ENCODE measurements around the gene ARHGEF19. TPM values are rescaled to one million over a fixed set of nuclear protein-coding genes. Genes with fewer than 3 reads are reported as not detected.

ARHGEF19 gene
- total RNA-seq, 1 donor from 2014 or later = 5.7 TPM

DNA sequence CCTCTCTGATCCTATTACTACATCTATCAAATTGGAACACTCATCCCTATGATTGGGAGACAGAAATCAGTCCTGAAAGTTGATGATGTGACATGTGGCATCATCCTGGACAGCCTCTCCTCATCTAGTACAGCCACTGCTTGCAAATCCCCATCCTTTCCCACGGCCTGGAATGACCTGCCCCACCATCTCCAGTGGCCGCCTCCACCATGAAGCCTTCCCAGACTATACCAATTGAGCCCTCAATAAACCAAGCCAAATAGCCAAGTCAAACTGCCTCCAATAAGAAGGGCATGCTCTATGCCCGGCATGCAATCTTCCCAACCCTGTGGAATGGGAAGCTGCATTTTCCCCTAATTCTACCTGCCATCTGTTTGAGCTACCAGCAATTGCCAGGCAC lies 561 bp upstream of the ARHGEF19 start:
- H3K9ac ChIP-seq (ENCODE audit: low read length) = no peak overlapping the region
- H3K79me2 ChIP-seq (ENCODE audit: insufficient read depth, low read length) = no peaks in the 10 kb centered on the region
- peaks cover 2% of the 10 kb centered on the region for H3K27me3 ChIP-seq (ENCODE audit: insufficient read depth, low read length)
- TF ChIP-seq EZH2 (IDR thresholded peaks at IDR 0.05; ENCODE audit: insufficient read depth, low read length) = no peak
- TF ChIP-seq, protein P1, sequence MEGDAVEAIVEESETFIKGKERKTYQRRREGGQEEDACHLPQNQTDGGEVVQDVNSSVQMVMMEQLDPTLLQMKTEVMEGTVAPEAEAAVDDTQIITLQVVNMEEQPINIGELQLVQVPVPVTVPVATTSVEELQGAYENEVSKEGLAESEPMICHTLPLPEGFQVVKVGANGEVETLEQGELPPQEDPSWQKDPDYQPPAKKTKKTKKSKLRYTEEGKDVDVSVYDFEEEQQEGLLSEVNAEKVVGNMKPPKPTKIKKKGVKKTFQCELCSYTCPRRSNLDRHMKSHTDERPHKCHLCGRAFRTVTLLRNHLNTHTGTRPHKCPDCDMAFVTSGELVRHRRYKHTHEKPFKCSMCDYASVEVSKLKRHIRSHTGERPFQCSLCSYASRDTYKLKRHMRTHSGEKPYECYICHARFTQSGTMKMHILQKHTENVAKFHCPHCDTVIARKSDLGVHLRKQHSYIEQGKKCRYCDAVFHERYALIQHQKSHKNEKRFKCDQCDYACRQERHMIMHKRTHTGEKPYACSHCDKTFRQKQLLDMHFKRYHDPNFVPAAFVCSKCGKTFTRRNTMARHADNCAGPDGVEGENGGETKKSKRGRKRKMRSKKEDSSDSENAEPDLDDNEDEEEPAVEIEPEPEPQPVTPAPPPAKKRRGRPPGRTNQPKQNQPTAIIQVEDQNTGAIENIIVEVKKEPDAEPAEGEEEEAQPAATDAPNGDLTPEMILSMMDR (IDR thresholded peaks at IDR 0.05; ENCODE audit: insufficient read depth, low read depth, low read length) = no peak
- H3K4me3 Mint-ChIP-seq (ENCODE audit: unreplicated experiment) = no peak overlapping the region
- no peaks in the 10 kb centered on the region for H4K20me1 ChIP-seq (ENCODE audit: insufficient read depth, low read length)
- H3K36me3 ChIP-seq (ENCODE audit: insufficient read depth, low read length) = no peaks in the 10 kb centered on the region
- H3K27ac Mint-ChIP-seq (ENCODE audit: unreplicated experiment) = no peak overlapping the region
- DNase-seq (ENCODE audit: low read depth) (no peak), FAIRE-seq (no peak)
- H3K4me3 ChIP-seq (ENCODE audit: insufficient read depth, low read depth, low read length) = no peak overlapping the region
- peaks cover 17% of the 10 kb centered on the region for H3K4me1 ChIP-seq (ENCODE audit: insufficient read depth, low read length)
- H3K9me3 ChIP-seq (ENCODE audit: insufficient read depth, low read depth, low read length) = no peaks in the 10 kb centered on the region
- H3K4me2 ChIP-seq (ENCODE audit: low read length) = no peak overlapping the region
- peaks cover 8% of the 10 kb centered on the region for H3K4me1 Mint-ChIP-seq (ENCODE audit: low read depth, unreplicated experiment)
- peaks cover 3% of the 10 kb centered on the region for H3K27me3 Mint-ChIP-seq (ENCODE audit: low read depth, unreplicated experiment)
- H3K9me3 Mint-ChIP-seq (ENCODE audit: unreplicated experiment) = no peaks in the 10 kb centered on the region
- no peak overlapping the region for H3K27ac ChIP-seq (ENCODE audit: low read depth, low read length)
- H2AFZ ChIP-seq (ENCODE audit: low read depth, low read length) = no peak overlapping the region
- no peaks in the 10 kb centered on the region for H3K36me3 Mint-ChIP-seq (ENCODE audit: low read depth, unreplicated experiment)

DNA sequence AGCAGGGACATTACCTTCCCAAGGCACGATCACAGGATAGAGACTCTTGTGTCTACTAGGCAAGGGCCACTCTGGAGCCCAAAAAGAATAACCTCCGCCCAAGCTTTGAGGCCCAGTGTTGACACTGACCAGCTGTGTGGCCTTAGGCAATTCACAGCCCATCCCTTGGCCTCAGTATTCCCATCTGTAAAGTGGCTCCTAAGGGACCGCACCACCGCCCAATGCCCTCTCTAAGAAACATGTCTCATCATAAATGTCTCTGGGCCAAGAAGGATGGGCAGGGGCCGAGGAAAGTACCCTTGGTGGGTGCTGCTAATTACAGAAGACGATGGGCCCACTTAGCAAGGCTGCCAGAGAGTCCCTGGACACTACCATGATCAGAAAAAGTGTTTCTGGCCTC lies 628 bp downstream of the ARHGEF19 start:
- Histone ChIP-seq H3K4me1 (ENCODE audit: insufficient read depth, low read length) (peaks cover 18% of the 10 kb centered on the region), H3K27ac (ENCODE audit: low read depth, low read length) (no peak overlapping the region), H3K79me2 (ENCODE audit: insufficient read depth, low read length) (no peaks in the 10 kb centered on the region), H3K4me3 (ENCODE audit: insufficient read depth, low read depth, low read length) (no peak overlapping the region), H3K4me2 (ENCODE audit: low read length) (no peak overlapping the region), H3K9me3 (ENCODE audit: insufficient read depth, low read depth, low read length) (no peaks in the 10 kb centered on the region), H4K20me1 (ENCODE audit: insufficient read depth, low read length) (no peaks in the 10 kb centered on the region), H3K36me3 (ENCODE audit: insufficient read depth, low read length) (no peaks in the 10 kb centered on the region), H3K9ac (ENCODE audit: low read length) (no peak overlapping the region), H3K27me3 (ENCODE audit: insufficient read depth, low read length) (peaks cover 2% of the 10 kb centered on the region), H2AFZ (ENCODE audit: low read depth, low read length) (no peak overlapping the region)
- no peaks in the 10 kb centered on the region for H3K9me3 Mint-ChIP-seq (ENCODE audit: unreplicated experiment)
- H3K36me3 Mint-ChIP-seq (ENCODE audit: low read depth, unreplicated experiment) = no peaks in the 10 kb centered on the region
- H3K27me3 Mint-ChIP-seq (ENCODE audit: low read depth, unreplicated experiment) = peaks cover 3% of the 10 kb centered on the region
- H3K4me3 Mint-ChIP-seq (ENCODE audit: unreplicated experiment) = no peak overlapping the region
- TF ChIP-seq EZH2 (IDR thresholded peaks at IDR 0.05; ENCODE audit: insufficient read depth, low read length) = no peak
- TF ChIP-seq, protein P1 (IDR thresholded peaks at IDR 0.05; ENCODE audit: insufficient read depth, low read depth, low read length) = no peak
- H3K27ac Mint-ChIP-seq (ENCODE audit: unreplicated experiment) = no peak overlapping the region
- DNase-seq (ENCODE audit: low read depth) (no peak), FAIRE-seq (no peak)
- peaks cover 9% of the 10 kb centered on the region for H3K4me1 Mint-ChIP-seq (ENCODE audit: low read depth, unreplicated experiment)

DNA sequence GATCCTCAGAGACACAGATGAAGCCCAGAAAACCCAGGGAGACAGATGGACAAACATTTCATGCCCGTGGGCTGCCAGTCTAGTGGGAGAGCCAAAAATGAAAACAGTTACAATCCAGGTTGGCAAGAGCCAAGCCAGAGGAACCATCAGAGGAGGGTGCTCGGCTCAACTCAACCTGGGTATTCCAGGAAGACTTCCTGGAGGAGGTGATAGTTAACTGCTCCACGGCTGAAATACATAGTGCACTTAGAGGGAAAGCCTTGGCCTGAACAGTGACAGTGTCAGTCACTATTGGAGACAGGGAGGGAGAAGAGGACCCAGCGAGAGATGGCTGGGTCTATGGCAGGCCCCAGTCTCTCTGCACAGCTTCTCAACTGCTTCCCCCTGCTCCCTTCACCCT lies 1.9 kb downstream of the ARHGEF19 start:
- H3K36me3 ChIP-seq (ENCODE audit: insufficient read depth, low read length) = no peaks in the 10 kb centered on the region
- H3K27ac Mint-ChIP-seq (ENCODE audit: unreplicated experiment) = no peak overlapping the region
- H2AFZ ChIP-seq (ENCODE audit: low read depth, low read length) = peak overlapping the region; percentile 27
- DNase-seq (ENCODE audit: low read depth) (no peak), FAIRE-seq (no peak)
- peaks cover 2% of the 10 kb centered on the region for H3K27me3 ChIP-seq (ENCODE audit: insufficient read depth, low read length)
- no peaks in the 10 kb centered on the region for H4K20me1 ChIP-seq (ENCODE audit: insufficient read depth, low read length)
- H3K36me3 Mint-ChIP-seq (ENCODE audit: low read depth, unreplicated experiment) = no peaks in the 10 kb centered on the region
- TF ChIP-seq EZH2 (IDR thresholded peaks at IDR 0.05; ENCODE audit: insufficient read depth, low read length) = no peak
- TF ChIP-seq, protein P1 (IDR thresholded peaks at IDR 0.05; ENCODE audit: insufficient read depth, low read depth, low read length) = no peak
- H3K4me3 Mint-ChIP-seq (ENCODE audit: unreplicated experiment) = no peak overlapping the region
- no peak overlapping the region for H3K4me3 ChIP-seq (ENCODE audit: insufficient read depth, low read depth, low read length)
- no peaks in the 10 kb centered on the region for H3K9me3 ChIP-seq (ENCODE audit: insufficient read depth, low read depth, low read length)
- no peak overlapping the region for H3K4me2 ChIP-seq (ENCODE audit: low read length)
- peaks cover 11% of the 10 kb centered on the region for H3K4me1 ChIP-seq (ENCODE audit: insufficient read depth, low read length)
- H3K9me3 Mint-ChIP-seq (ENCODE audit: unreplicated experiment) = no peaks in the 10 kb centered on the region
- peaks cover 8% of the 10 kb centered on the region for H3K4me1 Mint-ChIP-seq (ENCODE audit: low read depth, unreplicated experiment)
- no peaks in the 10 kb centered on the region for H3K79me2 ChIP-seq (ENCODE audit: insufficient read depth, low read length)
- H3K27me3 Mint-ChIP-seq (ENCODE audit: low read depth, unreplicated experiment) = peaks cover 3% of the 10 kb centered on the region
- no peak overlapping the region for H3K27ac ChIP-seq (ENCODE audit: low read depth, low read length)
- H3K9ac ChIP-seq (ENCODE audit: low read length) = no peak overlapping the region
